Suprapubic skin (tissue), 3 donors: ENCODE data around the gene DPYSL3.

Experiments
- POLR2A ChIP-seq, 2 donors: fragments of 450-650 bp; IDR thresholded peaks; one replicate each; pipeline ENCODE4 v1.6.1; 2017; ENCODE audit warnings: antibody characterized with exemption in 2 of 2, mild to moderate bottlenecking in 2 of 2, moderate library complexity in 2 of 2
- TF ChIP-seq, protein P1 (sequence below), 2 donors: fragments of 200-600 bp in 1 of 2; fragments of 450-650 bp in 1 of 2; sonication (generic) in 1 of 2; IDR thresholded peaks; one replicate each; pipeline ENCODE4 v1.5.1; 2016 to 2019; ENCODE audit warnings: antibody characterized with exemption in 2 of 2, mild to moderate bottlenecking in 1 of 2, moderate library complexity in 1 of 2

DNA sequence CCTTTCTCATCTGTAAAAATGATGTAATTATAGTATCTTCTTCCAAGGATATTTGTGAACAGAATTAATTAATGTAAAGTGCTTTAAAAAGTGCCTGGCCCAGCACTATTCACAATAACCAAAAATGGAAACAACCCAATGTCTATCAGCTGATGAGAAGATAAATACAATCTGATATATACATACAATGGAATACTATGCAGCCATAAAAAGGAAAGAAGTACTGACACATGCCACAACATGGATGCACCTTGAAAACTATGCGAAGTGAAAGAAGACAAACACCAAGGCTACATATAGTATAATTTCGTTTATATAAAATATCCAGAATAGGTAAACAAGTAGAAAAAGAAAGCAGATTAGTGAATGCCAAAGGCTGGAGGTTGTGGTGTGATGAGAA is 24.1 kb downstream of the DPYSL3 start:
- TF ChIP-seq, protein P1, sequence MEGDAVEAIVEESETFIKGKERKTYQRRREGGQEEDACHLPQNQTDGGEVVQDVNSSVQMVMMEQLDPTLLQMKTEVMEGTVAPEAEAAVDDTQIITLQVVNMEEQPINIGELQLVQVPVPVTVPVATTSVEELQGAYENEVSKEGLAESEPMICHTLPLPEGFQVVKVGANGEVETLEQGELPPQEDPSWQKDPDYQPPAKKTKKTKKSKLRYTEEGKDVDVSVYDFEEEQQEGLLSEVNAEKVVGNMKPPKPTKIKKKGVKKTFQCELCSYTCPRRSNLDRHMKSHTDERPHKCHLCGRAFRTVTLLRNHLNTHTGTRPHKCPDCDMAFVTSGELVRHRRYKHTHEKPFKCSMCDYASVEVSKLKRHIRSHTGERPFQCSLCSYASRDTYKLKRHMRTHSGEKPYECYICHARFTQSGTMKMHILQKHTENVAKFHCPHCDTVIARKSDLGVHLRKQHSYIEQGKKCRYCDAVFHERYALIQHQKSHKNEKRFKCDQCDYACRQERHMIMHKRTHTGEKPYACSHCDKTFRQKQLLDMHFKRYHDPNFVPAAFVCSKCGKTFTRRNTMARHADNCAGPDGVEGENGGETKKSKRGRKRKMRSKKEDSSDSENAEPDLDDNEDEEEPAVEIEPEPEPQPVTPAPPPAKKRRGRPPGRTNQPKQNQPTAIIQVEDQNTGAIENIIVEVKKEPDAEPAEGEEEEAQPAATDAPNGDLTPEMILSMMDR (IDR thresholded peaks at IDR 0.05): no peak
- no peak for TF ChIP-seq POLR2A (IDR thresholded peaks at IDR 0.05)
